Pancreas (tissue), 10 donors: ENCODE measurements around the gene STEEP1. TPM values are rescaled to one million over a fixed set of nuclear protein-coding genes. Genes with fewer than 3 reads are reported as not detected.
A peak's percentile ranks its signal among the peaks of the same experiment; 100 is the strongest.

ENCODE experiments used
- ATAC-seq, 4 donors: fragments of 200-7000 bp; cut with Tn5 transposase; one replicate each; pipeline versions ENCODE4 v1.8.0 to v1.9.1; 2020; ENCODE audit warnings: mild to moderate bottlenecking in 4 of 4, moderate library complexity in 4 of 4
- DNase-seq, 6 donors: peaks; one replicate each; pipeline ENCODE4 v3.0.0-alpha.2; 2020
- FAIRE-seq: peaks from 2 replicates; lab custom pipeline; 2012; peaks lifted over from hg19 to GRCh38; lab: Jason Lieb, UNC
- H3K27ac ChIP-seq, 4 donors: fragments of 200-600 bp; sonication (generic); 1 replicate in 3 of 4; 2 replicates in 1 of 4; pipeline versions ENCODE4 v1.5.0 to v1.8.0; 2020
- H3K27me3 ChIP-seq, 4 donors: fragments of 200-600 bp; one replicate each; pipeline ENCODE4 v1.8.0; 2021
- H3K36me3 ChIP-seq, 3 donors: fragments of 200-600 bp; sonication (generic) in 1 of 3; one replicate each; pipeline versions ENCODE4 v1.5.0 to v1.8.0; 2020 to 2021
- H3K4me1 ChIP-seq, 3 donors: fragments of 200-600 bp; one replicate each; pipeline ENCODE4 v1.8.0; 2021
- H3K4me3 ChIP-seq, 4 donors: fragments of 200-600 bp; sonication (generic) in 2 of 4; one replicate each; pipeline versions ENCODE4 v1.5.0 to v1.8.0; 2020 to 2021
- H3K9me3 ChIP-seq, 4 donors: fragments of 200-600 bp; one replicate each; pipeline ENCODE4 v1.8.0; 2021
- CTCF ChIP-seq, 4 donors: fragments of 200-600 bp; sonication (generic) in 3 of 4; IDR thresholded peaks; one replicate each; pipeline versions ENCODE4 v1.5.0 to v1.8.0; 2021; ENCODE audit warnings: antibody characterized with exemption in 4 of 4
- WGBS, 2 donors: extraction: QIAGEN DNeasy Blood & Tissue Kit; methylation state at CpG; one replicate each; pipeline ENCODE4 v1.1.7; 2013; 5-methylcytosine and 5-hydroxymethylcytosine counted together
- intact Hi-C, 3 donors: fragments of 100-400 bp; cut with DNase I; formaldehyde crosslinking; loops; one replicate each; pipeline versions ENCODE4 v1.11.1 to v1.14.2; 2022
- polyA plus RNA-seq, 2 donors: library from polyadenylated mRNA; stranded (reverse); fragments of 200-250 nt; gene quantifications; one replicate each; pipeline ENCODE4 v1.2.3, GENCODE V29; 2013
- total RNA-seq, 6 donors: library from RNA; stranded (reverse); fragmentation: NEBNext Ultra II Directional in 4 of 6; extraction: Animal tissue kit (Norgen Biotek cat#: 25700) in 4 of 6; gene quantifications; one replicate each; pipeline versions ENCODE4 v1.2.1 to v1.2.4, GENCODE V29; 2021 to 2023
- donor health status: healthy with polysubstance abuse.
- donor health status: DM: no; HTN: no; CAD: no; lungs with moderate emphysema.
- donor health status: DM: no; HTN: no; CAD: no.
- donor health status: control.
- donor health status: control.
- donor health status: Bipolar disorder and iron deficiency.
- donor health status: DM: yes; HTN: yes; CAD: no.
- donor health status: DM: no; HTN: no; CAD: no.
- donor health status: DM: no; HTN: no; CAD: no.
- donor health status: DM: yes; HTN: yes; CAD: no.

The STEEP1 gene
- total RNA-seq: 10 to 100 TPM in 2 of 6 donors, 1 to 10 TPM in 4; 5.2 to 12.2 (median 7.7) TPM
- 10 to 100 TPM in 1 of 2 donors, 1 to 10 TPM in 1; 5.7 to 15.0 TPM for polyA plus RNA-seq

- ATAC-seq (peak; percentile 97 to 100 (median 98)), FAIRE-seq (peak; percentile 97), DNase-seq (peak; percentile 84 to 91 (median 86))
- intact Hi-C loops: no loop called here
- Histone ChIP-seq H3K4me3 (peak within 1 kb of the TSS; percentile 15 to 55 (median 40)), H3K27me3 (no peaks in the 10 kb centered on the region), H3K9me3 (no peaks in the 10 kb centered on the region), H3K4me1 (no peaks in the 10 kb centered on the region), H3K36me3 (no peaks in the 10 kb centered on the region), H3K27ac (peak within 1 kb of the TSS in 3 of 4 donors; percentile 17 to 58 (median 44))
- 0 to 28% methylated on average over 27 of the region's 27 CpGs for WGBS, 2 donors
- no peak for TF ChIP-seq CTCF (IDR thresholded peaks at IDR 0.05)
Observed at GRCh38 chrX:119565107-119565663, at the start of gene STEEP1. TSS of gene STEEP1 (minus strand) at chrX:119565409. CDS start at chrX:119565355, 54 bp downstream.

- 76 to 81% methylated on average over 13 of the region's 13 CpGs for WGBS, 2 donors
- no peak for TF ChIP-seq CTCF (IDR thresholded peaks at IDR 0.05)
- intact Hi-C loops: no loop called here
- Histone ChIP-seq H3K36me3 (no peaks in the 10 kb centered on the region), H3K27ac (no peak overlapping the region), H3K9me3 (no peaks in the 10 kb centered on the region), H3K27me3 (peaks cover 0 to 2% (median 0%) of the 10 kb centered on the region in 4 donors), H3K4me1 (no peaks in the 10 kb centered on the region), H3K4me3 (no peak overlapping the region)
- FAIRE-seq: no peak
- no peak for ATAC-seq
- no peak for DNase-seq
Observed at GRCh38 chrX:119614776-119615175, 49.6 kb upstream of the STEEP1 start.

GRCh38 chrX:119607018-119607389 is 41.8 kb upstream of the STEEP1 start:
- no peaks in the 10 kb centered on the region for H3K9me3 ChIP-seq
- H3K27me3 ChIP-seq: no peaks in the 10 kb centered on the region
- WGBS, 2 donors: 9 to 41% methylated on average over 7 of the region's 7 CpGs
- DNase-seq (no peak), ATAC-seq (peak; percentile 3 to 9 (median 4)), FAIRE-seq (no peak)
- intact Hi-C loops: no loop called here
- H3K36me3 ChIP-seq: no peaks in the 10 kb centered on the region
- TF ChIP-seq CTCF (IDR thresholded peaks at IDR 0.05): no peak
- peak overlapping the region; percentile 28 to 92 (median 74) for H3K27ac ChIP-seq
- peak overlapping the region in 3 of 4 donors; percentile 38 to 61 (median 55) for H3K4me3 ChIP-seq
- H3K4me1 ChIP-seq: no peaks in the 10 kb centered on the region

- H3K27me3 ChIP-seq: no peaks in the 10 kb centered on the region
- peak within 1 kb of the TSS; percentile 31 to 61 (median 46) for H3K4me3 ChIP-seq
- no peaks in the 10 kb centered on the region for H3K4me1 ChIP-seq
- 0 to 27% methylated on average over 46 of the region's 46 CpGs for WGBS, 2 donors
- H3K9me3 ChIP-seq: no peaks in the 10 kb centered on the region
- no peaks in the 10 kb centered on the region for H3K36me3 ChIP-seq
- peak; percentile 87 to 95 (median 91) for DNase-seq
- peak; percentile 91 to 97 (median 96) for ATAC-seq
- peak within 1 kb of the TSS; percentile 28 to 92 (median 74) for H3K27ac ChIP-seq
- peak; percentile 72 for FAIRE-seq
- intact Hi-C loops: no loop called here
- no peak for TF ChIP-seq CTCF (IDR thresholded peaks at IDR 0.05)
Observed at GRCh38 chrX:119606280-119607017, 41.2 kb upstream of the STEEP1 start, which contains the start of gene NKRF. TSS of gene NKRF (minus strand) at chrX:119606424.
